Neuronal stem cell (in vitro differentiated cells): ENCODE data around the gene SPINT4. TPM values are rescaled to one million over a fixed set of nuclear protein-coding genes. Genes with fewer than 3 reads are reported as not detected.

Experiments used
- DNase-seq: peaks from one replicate; pipeline ENCODE4 v3.0.0-alpha.2; 2013; ENCODE audit warnings: low spot score
- H2AFZ ChIP-seq: one replicate; pipeline ENCODE4 v1.6.1; 2013; ENCODE audit warnings: mild to moderate bottlenecking, low read length, inconsistent platforms
- H2AK5ac ChIP-seq: 2 replicates; pipeline ENCODE4 v1.6.1; 2013; ENCODE audit warnings: low read depth, mild to moderate bottlenecking, inconsistent platforms, low read length, moderate library complexity, mixed read lengths
- H2BK120ac ChIP-seq: 2 replicates; pipeline ENCODE4 v1.6.1; 2013; ENCODE audit warnings: low read depth, mild to moderate bottlenecking, inconsistent platforms, low read length, moderate library complexity, mixed read lengths
- H2BK12ac ChIP-seq: one replicate; pipeline ENCODE4 v1.6.1; 2013; ENCODE audit warnings: low read length, inconsistent platforms
- H2BK15ac ChIP-seq: 2 replicates; pipeline ENCODE4 v1.6.1; 2013; ENCODE audit warnings: mild to moderate bottlenecking, low read length, inconsistent platforms, mixed read lengths
- H2BK5ac ChIP-seq: one replicate; pipeline ENCODE4 v1.6.1; 2013; ENCODE audit warnings: inconsistent platforms, mild to moderate bottlenecking, low read length, moderate library complexity
- H3K14ac ChIP-seq: one replicate; pipeline ENCODE4 v1.6.1; 2013; ENCODE audit warnings: low read length, inconsistent platforms
- H3K18ac ChIP-seq: 2 replicates; pipeline ENCODE4 v1.6.1; 2013; ENCODE audit warnings: low read length, inconsistent platforms
- H3K23ac ChIP-seq: 2 replicates; pipeline ENCODE4 v1.6.1; 2013; ENCODE audit warnings: low read depth, mild to moderate bottlenecking, mixed read lengths, low read length, inconsistent platforms; ENCODE audit not compliant: poor library complexity
- H3K27ac ChIP-seq: replicated peaks from 3 replicates; pipeline ENCODE4 v1.5.1; 2013; ENCODE audit warnings: low read length, inconsistent platforms
- H3K27me3 ChIP-seq, 3 experiments: 2 replicates each; pipeline ENCODE4 v1.6.1; 2013; ENCODE audit warnings: low read length in 3 of 3, mild to moderate bottlenecking in 2 of 3, inconsistent platforms in 1 of 3, low read depth in 1 of 3, mixed read lengths in 1 of 3, moderate library complexity in 1 of 3; ENCODE audit not compliant: control insufficient read depth in 3 of 3, insufficient read depth in 3 of 3
- H3K36me3 ChIP-seq, 2 donors: replicated peaks in 1 of 2; 2 replicates each; pipeline ENCODE4 v1.6.1; 2013; ENCODE audit warnings: low read length in 2 of 2; ENCODE audit not compliant: control insufficient read depth in 2 of 2, insufficient read depth in 2 of 2
- H3K4ac ChIP-seq: 2 replicates; pipeline ENCODE4 v1.6.1; 2013; ENCODE audit warnings: inconsistent platforms, mild to moderate bottlenecking, low read length, moderate library complexity
- H3K4me1 ChIP-seq, 2 donors: 1 replicate in 1 of 2; 2 replicates in 1 of 2; pipeline ENCODE4 v1.6.1; 2013; ENCODE audit warnings: low read length in 2 of 2, low read depth in 1 of 2; ENCODE audit not compliant: control insufficient read depth in 2 of 2, insufficient read depth in 1 of 2
- H3K4me2 ChIP-seq: one replicate; pipeline ENCODE4 v1.6.1; 2013; ENCODE audit warnings: mild to moderate bottlenecking, low read length, inconsistent platforms; ENCODE audit not compliant: insufficient read depth, poor library complexity, severe bottlenecking
- H3K4me3 ChIP-seq, 2 donors: 2 replicates each; pipeline ENCODE4 v1.5.1; 2013; ENCODE audit warnings: low read length in 2 of 2, mild to moderate bottlenecking in 2 of 2, inconsistent platforms in 1 of 2, moderate library complexity in 1 of 2
- H3K79me1 ChIP-seq: one replicate; pipeline ENCODE4 v1.6.1; 2013; ENCODE audit warnings: low read depth, mild to moderate bottlenecking, inconsistent platforms, low read length, moderate library complexity
- H3K9ac ChIP-seq: one replicate; pipeline ENCODE4 v1.6.1; 2013; ENCODE audit warnings: mild to moderate bottlenecking, low read depth, low read length, inconsistent platforms; ENCODE audit not compliant: poor library complexity
- H3K9me3 ChIP-seq, 2 donors: replicated peaks in 1 of 2; 2 replicates each; pipeline versions ENCODE3 to v1.6.1; 2013; ENCODE audit warnings: low read length in 2 of 2, mild to moderate bottlenecking in 2 of 2, inconsistent platforms in 1 of 2, low read depth in 1 of 2, mixed read lengths in 1 of 2, moderate library complexity in 1 of 2; ENCODE audit not compliant: control insufficient read depth in 2 of 2, insufficient read depth in 1 of 2
- H4K8ac ChIP-seq: one replicate; pipeline ENCODE4 v1.6.1; 2013; ENCODE audit warnings: low read depth, mild to moderate bottlenecking, inconsistent platforms, low read length, moderate library complexity
- H4K91ac ChIP-seq: one replicate; pipeline ENCODE4 v1.6.1; 2013; ENCODE audit warnings: low read length, low read depth, mild to moderate bottlenecking, inconsistent platforms; ENCODE audit not compliant: poor library complexity
- WGBS, 2 donors: extraction: QIAGEN DNeasy Blood & Tissue Kit; methylation state at CpG; one replicate each; pipeline ENCODE4 v1.1.7; 2013; ENCODE audit warnings: missing lambda C conversion rate in 2 of 2, mixed read lengths in 1 of 2; ENCODE audit not compliant: insufficient read length in 2 of 2, insufficient replicate concordance in 1 of 2; ENCODE audit errors: extremely low coverage in 2 of 2; 5-methylcytosine and 5-hydroxymethylcytosine counted together
- small RNA-seq: library from polyadenylated mRNA; stranded (forward); fragments of <200 nt; extraction: miRNeasy Mini kit (QIAGEN cat#:217004); gene quantifications from one replicate; pipeline ENCODE3, GENCODE V24; 2013; ENCODE audit not compliant: insufficient read depth

SPINT4 gene

GRCh38 chr20:45774945-45775344, 52.8 kb downstream of the SPINT4 start:
- no peak overlapping the region for H2AK5ac ChIP-seq

GRCh38 chr20:45775411-45775810, 53.3 kb downstream of the SPINT4 start:
- H3K4me2 ChIP-seq = no peak overlapping the region
- H3K79me1 ChIP-seq = no peaks in the 10 kb centered on the region
- H2AK5ac ChIP-seq = no peak overlapping the region
- no peak overlapping the region for H3K27ac ChIP-seq
- H2BK15ac ChIP-seq = no peak overlapping the region
- H4K91ac ChIP-seq = no peak overlapping the region
- H3K14ac ChIP-seq = peak overlapping the region; percentile 23
- no peak overlapping the region for H3K4me3 ChIP-seq
- peaks cover 0 to 12% (median 0%) of the 10 kb centered on the region in 3 experiments for H3K27me3 ChIP-seq
- no peak overlapping the region for H2BK5ac ChIP-seq
- no peaks in the 10 kb centered on the region for H3K36me3 ChIP-seq
- no peak overlapping the region for H3K23ac ChIP-seq
- no peak overlapping the region for H2AFZ ChIP-seq
- peak overlapping the region; percentile 11 for H2BK120ac ChIP-seq
- no peak overlapping the region for H3K4ac ChIP-seq
- DNase-seq = no peak
- no peak overlapping the region for H3K9ac ChIP-seq
- H3K9me3 ChIP-seq = no peaks in the 10 kb centered on the region
- no peak overlapping the region for H4K8ac ChIP-seq
- H3K18ac ChIP-seq = no peak overlapping the region
- peak overlapping the region; percentile 69 for H2BK12ac ChIP-seq
- H3K4me1 ChIP-seq = peaks cover 3 to 8% of the 10 kb centered on the region in 2 donors
- WGBS, 2 donors = no CpG with 5 or more reads among the region's 6 CpGs

More at GRCh38 chr20:45774945-45775344, 52.8 kb downstream of the SPINT4 start:
- Histone ChIP-seq H3K4me3 (no peak overlapping the region), H3K4me2 (no peak overlapping the region), H4K8ac (no peak overlapping the region), H3K18ac (no peak overlapping the region), H3K9ac (no peak overlapping the region), H3K79me1 (no peaks in the 10 kb centered on the region), H2BK15ac (no peak overlapping the region), H2BK5ac (no peak overlapping the region), H3K4ac (no peak overlapping the region), H3K14ac (no peak overlapping the region), H3K36me3 (no peaks in the 10 kb centered on the region), H3K9me3 (no peaks in the 10 kb centered on the region), H2AFZ (no peak overlapping the region), H3K23ac (no peak overlapping the region), H3K27ac (no peak overlapping the region), H3K4me1 (peaks cover 3 to 8% of the 10 kb centered on the region in 2 donors), H4K91ac (no peak overlapping the region), H2BK120ac (no peak overlapping the region), H3K27me3 (peaks cover 0 to 12% (median 0%) of the 10 kb centered on the region in 3 experiments), H2BK12ac (no peak overlapping the region)
- WGBS, 2 donors = no CpG with 5 or more reads among the region's 2 CpGs
- no peak for DNase-seq

Small RNAs within 50 kb of the gene (small RNA-seq; reads per million reads assigned to genes)
- gene MIR3617 (not detected), gene SPINT5P (not detected)
